B cell (primary cell): ENCODE measurements around the gene SLC2A9. TPM values are rescaled to one million over a fixed set of nuclear protein-coding genes. Genes with fewer than 3 reads are reported as not detected.

Experiments used
- ATAC-seq: fragments of 200-7000 bp; cut with Tn5 transposase; one replicate; pipeline ENCODE4 v1.10.0; 2021; ENCODE audit warnings: low read depth, mild to moderate bottlenecking, moderate number of reproducible peaks, moderate library complexity
- CTCF ChIA-PET: fragments of 350-600 bp; sonication (Branson Sonifier 250); formaldehyde crosslinking; loops from one replicate; lab custom pipeline; 2021; ENCODE audit warnings: antibody characterized with exemption, inconsistent platforms; lab: Charles Lee
- POLR2A ChIA-PET: fragments of 350-600 bp; sonication (Branson Sonifier 250); formaldehyde crosslinking; loops from one replicate; lab custom pipeline; 2021; ENCODE audit warnings: antibody characterized with exemption; lab: Charles Lee
- DNase-seq: peaks from one replicate; pipeline ENCODE4 v3.0.0; 2013
- H2AFZ ChIP-seq: 2 replicates; pipeline ENCODE4 v1.6.1; 2012; ENCODE audit warnings: mild to moderate bottlenecking, low read depth, low read length; ENCODE audit not compliant: insufficient read depth, poor library complexity, severe bottlenecking
- H3K27ac ChIP-seq, 2 donors: 1 replicate in 1 of 2; 2 replicates in 1 of 2; pipeline ENCODE4 v1.5.1; 2012 to 2013; ENCODE audit warnings: low read length in 2 of 2, mild to moderate bottlenecking in 2 of 2, moderate library complexity in 1 of 2
- H3K27me3 ChIP-seq, 4 experiments: fragments of 200-600 bp in 1 of 4; sonication (generic) in 1 of 4; replicated peaks in 1 of 4; 1 replicate in 2 of 4; 2 replicates in 2 of 4; pipeline versions ENCODE4 v1.6.1 to v1.7.0; 2013 to 2016; ENCODE audit warnings: low read length in 3 of 4, mild to moderate bottlenecking in 2 of 4, mixed read lengths in 1 of 4, moderate library complexity in 1 of 4; ENCODE audit not compliant: insufficient read depth in 4 of 4, control insufficient read depth in 3 of 4; ENCODE audit errors: control extremely low read depth in 1 of 4
- H3K36me3 ChIP-seq, 2 experiments: replicated peaks in 1 of 2; 1 replicate in 1 of 2; 2 replicates in 1 of 2; pipeline versions ENCODE4 v1.6.1 to v1.7.1; 2013; ENCODE audit warnings: low read length in 1 of 2; ENCODE audit not compliant: insufficient read depth in 2 of 2, control insufficient read depth in 1 of 2; ENCODE audit errors: control extremely low read depth in 1 of 2, extremely low read depth in 1 of 2
- H3K4me1 ChIP-seq, 2 donors: fragments of 200-600 bp in 1 of 2; sonication (generic) in 1 of 2; 1 replicate in 1 of 2; 2 replicates in 1 of 2; pipeline versions ENCODE4 v1.5.1 to v1.6.1; 2013 to 2017; ENCODE audit warnings: low read length in 2 of 2; ENCODE audit not compliant: control insufficient read depth in 2 of 2, insufficient read depth in 2 of 2
- H3K4me2 ChIP-seq: replicated peaks from 2 replicates; pipeline ENCODE3; 2012; ENCODE audit warnings: mild to moderate bottlenecking, low read depth, low read length; ENCODE audit not compliant: poor library complexity, severe bottlenecking
- H3K4me3 ChIP-seq, 5 experiments: fragments of 200-600 bp in 1 of 5; sonication (generic) in 1 of 5; 1 replicate in 3 of 5; 2 replicates in 2 of 5; pipeline versions ENCODE4 v1.5.1 to v1.7.0; 2011 to 2016; ENCODE audit warnings: low read length in 4 of 5, mild to moderate bottlenecking in 4 of 5, low read depth in 2 of 5, control low read depth in 1 of 5, moderate library complexity in 1 of 5; ENCODE audit not compliant: insufficient read depth in 1 of 5; ENCODE audit errors: control extremely low read depth in 1 of 5, extremely low read depth in 1 of 5
- H3K79me2 ChIP-seq: fragments of 200-600 bp; sonication (generic); one replicate; pipeline ENCODE4 v1.6.0; 2016; ENCODE audit warnings: low read length; ENCODE audit not compliant: control insufficient read depth, insufficient read depth
- H3K9ac ChIP-seq: fragments of 200-600 bp; sonication (generic); 2 replicates; pipeline ENCODE4 v1.6.1; 2017; ENCODE audit warnings: mild to moderate bottlenecking, low read length, moderate library complexity
- H3K9me3 ChIP-seq, 3 donors: one replicate each; pipeline versions ENCODE4 v1.6.1 to v1.7.1; 2013; ENCODE audit warnings: low read length in 2 of 3; ENCODE audit not compliant: control insufficient read depth in 2 of 3, insufficient read depth in 1 of 3; ENCODE audit errors: control extremely low read depth in 1 of 3
- H4K20me1 ChIP-seq: 2 replicates; pipeline ENCODE4 v1.6.0; 2012; ENCODE audit warnings: mild to moderate bottlenecking, low read length; ENCODE audit not compliant: insufficient read depth, control insufficient read depth, poor library complexity, severe bottlenecking
- H3K27ac Mint-ChIP-seq: one replicate; pipeline ENCODE4 v1.8.0; 2021; ENCODE audit warnings: mixed read lengths
- H3K27me3 Mint-ChIP-seq: one replicate; pipeline ENCODE4 v1.8.0; 2021; ENCODE audit warnings: mixed read lengths
- H3K4me1 Mint-ChIP-seq: one replicate; pipeline ENCODE4 v1.8.0; 2021; ENCODE audit warnings: mixed read lengths
- H3K4me3 Mint-ChIP-seq: one replicate; pipeline ENCODE4 v1.8.0; 2021; ENCODE audit warnings: mixed read lengths
- H3K9me3 Mint-ChIP-seq: one replicate; pipeline ENCODE4 v1.8.0; 2022; ENCODE audit warnings: mixed read lengths; ENCODE audit not compliant: insufficient read depth
- EZH2 ChIP-seq: IDR thresholded peaks from 2 replicates; pipeline ENCODE4 v1.6.1; 2012; ENCODE audit warnings: borderline replicate concordance, low read depth, mild to moderate bottlenecking, moderate library complexity, low read length; ENCODE audit not compliant: insufficient read depth, poor library complexity, severe bottlenecking
- WGBS: methylation state at CpG from one replicate; pipeline ENCODE4 v1.1.5; 2013; ENCODE audit warnings: missing lambda C conversion rate; ENCODE audit not compliant: insufficient coverage; 5-methylcytosine and 5-hydroxymethylcytosine counted together
- intact Hi-C: fragments of 100-400 bp; cut with micrococcal nuclease; formaldehyde crosslinking; loops from one replicate; pipeline ENCODE4 v1.10.0; 2022
- polyA plus RNA-seq: library from polyadenylated mRNA; depleted of rRNA; stranded (reverse); fragments of >200 nt; gene quantifications from 2 replicates; pipeline ENCODE4 v1.2.3, GENCODE V29; 2012
- total RNA-seq, 2 donors: library from RNA; stranded (reverse); fragments of 120-200 nt in 1 of 2; gene quantifications; 1 replicate in 1 of 2; 2 replicates in 1 of 2; pipeline versions ENCODE4 v1.2.3 to v1.2.4, GENCODE V29; 2013 to 2022
- TF ChIP-seq, protein P1 (sequence below): fragments of 200-600 bp; IDR thresholded peaks from one replicate; pipeline ENCODE4 v1.8.0; 2022; ENCODE audit warnings: antibody characterized with exemption, mild to moderate bottlenecking

SLC2A9 gene
- total and polyA plus RNA-seq, 2 donors (not counting 1 experiment from before 2014, with no cell fraction given) = 0.89 to 2.1 TPM

DNA sequence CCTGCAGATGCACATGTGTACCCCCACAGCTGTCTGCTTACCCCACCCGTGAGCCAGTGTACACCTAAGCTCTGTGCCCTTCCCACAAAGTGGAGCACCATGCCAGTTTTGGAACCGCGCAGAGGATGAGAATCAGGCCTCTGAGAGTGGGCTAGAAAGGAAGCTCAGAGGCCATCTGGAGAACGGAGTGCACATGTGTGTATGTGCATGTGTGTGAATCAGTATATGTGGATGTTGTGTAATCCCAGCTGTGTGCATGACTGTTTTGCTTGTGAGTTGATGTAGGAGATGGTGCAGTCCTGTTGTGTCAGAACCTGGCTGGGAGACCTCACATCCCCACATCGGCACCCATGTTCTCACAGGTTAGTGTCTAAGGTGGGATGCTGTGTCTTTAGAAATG lies 146.9 kb downstream of the SLC2A9 start:
- H3K4me3 Mint-ChIP-seq = no peak overlapping the region
- no peaks in the 10 kb centered on the region for H3K79me2 ChIP-seq
- 100% methylated on average over 4 of the region's 5 CpGs for WGBS
- H3K4me2 ChIP-seq = no peak overlapping the region
- ATAC-seq = no peak
- no peaks in the 10 kb centered on the region for H3K27me3 ChIP-seq
- H3K9me3 ChIP-seq = peaks cover 0 to 4% (median 0%) of the 10 kb centered on the region in 3 donors
- no peak overlapping the region for H3K4me3 ChIP-seq
- H4K20me1 ChIP-seq = no peaks in the 10 kb centered on the region
- no peak overlapping the region for H3K9ac ChIP-seq
- ChIA-PET CTCF (no interaction called here), POLR2A (no interaction called here)
- H3K4me1 Mint-ChIP-seq = no peaks in the 10 kb centered on the region
- H3K27ac Mint-ChIP-seq = no peak overlapping the region
- H3K36me3 ChIP-seq = no peaks in the 10 kb centered on the region
- H3K9me3 Mint-ChIP-seq = no peaks in the 10 kb centered on the region
- no peaks in the 10 kb centered on the region for H3K27me3 Mint-ChIP-seq
- TF ChIP-seq, protein P1, sequence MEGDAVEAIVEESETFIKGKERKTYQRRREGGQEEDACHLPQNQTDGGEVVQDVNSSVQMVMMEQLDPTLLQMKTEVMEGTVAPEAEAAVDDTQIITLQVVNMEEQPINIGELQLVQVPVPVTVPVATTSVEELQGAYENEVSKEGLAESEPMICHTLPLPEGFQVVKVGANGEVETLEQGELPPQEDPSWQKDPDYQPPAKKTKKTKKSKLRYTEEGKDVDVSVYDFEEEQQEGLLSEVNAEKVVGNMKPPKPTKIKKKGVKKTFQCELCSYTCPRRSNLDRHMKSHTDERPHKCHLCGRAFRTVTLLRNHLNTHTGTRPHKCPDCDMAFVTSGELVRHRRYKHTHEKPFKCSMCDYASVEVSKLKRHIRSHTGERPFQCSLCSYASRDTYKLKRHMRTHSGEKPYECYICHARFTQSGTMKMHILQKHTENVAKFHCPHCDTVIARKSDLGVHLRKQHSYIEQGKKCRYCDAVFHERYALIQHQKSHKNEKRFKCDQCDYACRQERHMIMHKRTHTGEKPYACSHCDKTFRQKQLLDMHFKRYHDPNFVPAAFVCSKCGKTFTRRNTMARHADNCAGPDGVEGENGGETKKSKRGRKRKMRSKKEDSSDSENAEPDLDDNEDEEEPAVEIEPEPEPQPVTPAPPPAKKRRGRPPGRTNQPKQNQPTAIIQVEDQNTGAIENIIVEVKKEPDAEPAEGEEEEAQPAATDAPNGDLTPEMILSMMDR = no peak
- no peak for TF ChIP-seq EZH2
- H2AFZ ChIP-seq = no peak overlapping the region
- intact Hi-C loops = no loop called here
- DNase-seq = no peak
- no peaks in the 10 kb centered on the region for H3K4me1 ChIP-seq
- H3K27ac ChIP-seq = no peak overlapping the region

DNA sequence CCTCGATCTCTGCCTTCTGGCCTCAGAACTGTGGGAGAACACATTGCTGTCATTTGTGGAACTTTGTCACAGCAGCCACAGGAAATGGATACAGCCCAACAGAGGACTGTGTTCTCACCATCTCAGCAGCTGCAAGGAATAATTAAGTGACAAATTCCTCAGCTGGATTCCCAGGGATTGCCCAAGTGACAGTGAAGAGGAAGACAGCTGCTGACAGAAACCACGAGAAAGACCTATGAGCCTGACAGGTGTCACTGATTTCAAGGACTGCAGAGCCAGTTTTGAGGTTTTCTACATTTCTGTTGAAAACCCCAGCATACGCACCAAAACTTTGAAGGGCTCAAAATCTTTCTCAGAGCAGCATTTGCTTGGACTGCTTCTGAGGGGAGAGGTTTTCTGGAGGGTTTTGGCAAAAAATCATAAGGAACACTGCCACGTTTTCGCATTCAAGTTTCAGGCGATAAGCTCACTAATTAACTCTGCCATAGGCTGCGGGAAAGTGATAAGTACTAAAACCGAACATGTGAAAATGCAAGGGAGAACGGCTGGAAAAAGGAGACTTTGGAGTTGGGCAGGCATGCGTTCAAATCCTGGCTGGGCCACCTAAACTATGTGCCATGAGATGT lies 151.0 kb downstream of the SLC2A9 start:
- Histone ChIP-seq H4K20me1 (no peaks in the 10 kb centered on the region), H3K27ac (no peak overlapping the region), H3K4me1 (no peaks in the 10 kb centered on the region), H2AFZ (no peak overlapping the region), H3K9me3 (peaks cover 0 to 4% (median 0%) of the 10 kb centered on the region in 3 donors), H3K27me3 (no peaks in the 10 kb centered on the region), H3K79me2 (no peaks in the 10 kb centered on the region), H3K4me2 (no peak overlapping the region), H3K36me3 (no peaks in the 10 kb centered on the region), H3K9ac (no peak overlapping the region), H3K4me3 (no peak overlapping the region)
- ATAC-seq = no peak
- no peaks in the 10 kb centered on the region for H3K27me3 Mint-ChIP-seq
- no peak overlapping the region for H3K4me3 Mint-ChIP-seq
- TF ChIP-seq, protein P1 = no peak
- CTCF ChIA-PET = no interaction called here
- POLR2A ChIA-PET = no interaction called here
- intact Hi-C loops = no loop called here
- DNase-seq = no peak
- no peaks in the 10 kb centered on the region for H3K4me1 Mint-ChIP-seq
- 83% methylated on average over 10 of the region's 10 CpGs for WGBS
- no peaks in the 10 kb centered on the region for H3K9me3 Mint-ChIP-seq
- H3K27ac Mint-ChIP-seq = no peak overlapping the region
